ENCODE measurements around the gene CNTRL. TPM values are rescaled to one million over a fixed set of nuclear protein-coding genes. Genes with fewer than 3 reads are reported as not detected.

Gene CNTRL
- total and polyA plus RNA-seq, 2 of the 8 experiments (the other 6 are each of a cell fraction or from before 2014, with no cell fraction given), result 5.1 to 13.9 TPM

GRCh38 chr9:121214005-121214404 lies 139.2 kb downstream of the CNTRL start:
- CTCF ChIA-PET (ENCODE audit: partially characterized antibody), result interaction anchor here (0.6 to 5.4 kb wide), 39 partner anchors 9 to 411 kb away, joined by 3 to 70 read pairs (median 9); partner anchors contain the start of genes GSN and RAB14
- H3K4me2 ChIP-seq (ENCODE audit: insufficient read depth in 1 of 2, low read depth in 2 of 2, low read length in 2 of 2), result no peak overlapping the region
- FAIRE-seq, result no peak
- no peak for TF ChIP-seq RFX5 (IDR thresholded peaks at IDR 0.05; ENCODE audit: borderline replicate concordance, low read depth, low read length)
- TF ChIP-seq MAFK (IDR thresholded peaks at IDR 0.05; ENCODE audit: low read depth, low read length), result no peak
- TF ChIP-seq KDM1A (IDR thresholded peaks at IDR 0.05; ENCODE audit: borderline replicate concordance, low read length), result no peak
- no peak for TF ChIP-seq POLR2A (IDR thresholded peaks at IDR 0.05; ENCODE audit: control extremely low read depth in 1 of 2, low read depth in 2 of 2, low read length in 2 of 2)
- no peak for TF ChIP-seq CHD1 (IDR thresholded peaks at IDR 0.05; ENCODE audit: low read depth, low read length)
- TF ChIP-seq BACH1 (IDR thresholded peaks at IDR 0.05; ENCODE audit: low read length), result no peak
- no peak for TF ChIP-seq YY1 (IDR thresholded peaks at IDR 0.05; ENCODE audit: low read depth, low read length)
- no peak for TF ChIP-seq GABPA (IDR thresholded peaks at IDR 0.05; ENCODE audit: borderline replicate concordance, insufficient read depth, low read length)
- no peak for TF ChIP-seq RNF2 (IDR thresholded peaks at IDR 0.05; ENCODE audit: borderline replicate concordance, low read depth, low read length, missing control alignments, poor library complexity, severe bottlenecking)
- TF ChIP-seq SIN3A (conservative IDR thresholded peaks at IDR 0.05 in 1 of 2, IDR thresholded peaks at IDR 0.05 in 1 of 2; ENCODE audit: low read depth in 1 of 2, low read length in 2 of 2), result no peak
- no peak for TF ChIP-seq CREB1 (IDR thresholded peaks at IDR 0.05)
- TF ChIP-seq GTF2F1 (IDR thresholded peaks at IDR 0.05; ENCODE audit: borderline replicate concordance, low read depth, low read length), result no peak
- no peak for TF ChIP-seq SIX5 (IDR thresholded peaks at IDR 0.05; ENCODE audit: low read depth, low read length)
- no peak for TF ChIP-seq RAD21 (IDR thresholded peaks at IDR 0.05 in 1 of 2, conservative IDR thresholded peaks at IDR 0.05 in 1 of 2; ENCODE audit: low read depth in 2 of 2, low read length in 2 of 2)

More at GRCh38 chr9:121214005-121214404, 139.2 kb downstream of the CNTRL start:
- peak overlapping the region; percentile 8; the same call in 1 of the 2 replicates for H2BK15ac ChIP-seq (ENCODE audit: low read length)
- peaks cover 0 to 6% (median 1%) of the 10 kb centered on the region in 4 experiments; a peak in 3 of 7 replicates for H3K4me1 ChIP-seq (replicated peaks in 1 of 4; ENCODE audit: control insufficient read depth in 3 of 4, insufficient read depth in 4 of 4, low read length in 3 of 4)
- H3K4me3 ChIP-seq (ENCODE audit: extremely low read depth in 1 of 4, insufficient read depth in 2 of 4, low read depth in 3 of 4, low read length in 4 of 4), result no peak overlapping the region
- no peaks in the 10 kb centered on the region for H4K20me1 ChIP-seq (replicated peaks in 1 of 2; ENCODE audit: control insufficient read depth in 1 of 2, insufficient read depth in 2 of 2, low read length in 2 of 2)
- no peaks in the 10 kb centered on the region for H3K36me3 ChIP-seq (ENCODE audit: control insufficient read depth in 2 of 4, insufficient read depth in 4 of 4, low read length in 3 of 4)
- no peak overlapping the region for H3K14ac ChIP-seq (ENCODE audit: insufficient read length)
- peak overlapping the region; percentile 24; the same call in 1 of the 2 replicates for H2BK20ac ChIP-seq (ENCODE audit: low read length)
- no peaks in the 10 kb centered on the region for H3K79me2 ChIP-seq (ENCODE audit: control insufficient read depth in 1 of 2, insufficient read depth in 2 of 2, low read length in 2 of 2)
- H3K4ac ChIP-seq (replicated peaks; ENCODE audit: insufficient read length, low read depth, low read length), result no peak overlapping the region
- H3K18ac ChIP-seq (ENCODE audit: extremely low read depth, low read length), result peak overlapping the region; percentile 14; the same call in 1 of the 2 replicates
- no peaks in the 10 kb centered on the region for H3K79me1 ChIP-seq (ENCODE audit: low read depth, low read length)
- H3K56ac ChIP-seq (replicated peaks; ENCODE audit: insufficient read length, low read depth, low read length), result no peak overlapping the region
- DNase-seq (ENCODE audit: low read depth in 1 of 2, low spot score in 2 of 2), result no peak
- H3K23me2 ChIP-seq (ENCODE audit: low read depth, low read length), result 0 out of 2 replicates have a peak, but pooled peaks cover 2% of the 10 kb centered on the region
- H4K5ac ChIP-seq (ENCODE audit: insufficient read length, low read depth, low read length), result no peak overlapping the region
- 91% methylated on average over 2 of the region's 2 CpGs; no CpG with 5 or more reads in 1 of the 2 experiments for whole genome bisulfite sequencing, 2 experiments (ENCODE audit: extremely low coverage in 1 of 2, insufficient coverage in 1 of 2, insufficient read length in 1 of 2, insufficient replicate concordance in 2 of 2, low coverage in 1 of 2, low lambda C conversion rate in 2 of 2, missing lambda C conversion rate in 1 of 2)
- no peak overlapping the region for H4K91ac ChIP-seq (replicated peaks; ENCODE audit: insufficient read length, low read length)
- no peaks in the 10 kb centered on the region for H3K27me3 ChIP-seq (replicated peaks in 1 of 4; ENCODE audit: control insufficient read depth in 3 of 4, extremely low read depth in 1 of 4, insufficient read depth in 3 of 4, low read length in 3 of 4)
- H2AFZ ChIP-seq (ENCODE audit: low read length), result no peak overlapping the region
- no peak overlapping the region; a peak in 2 of 7 replicates for H3K9ac ChIP-seq (replicated peaks in 1 of 4; ENCODE audit: extremely low read depth in 1 of 4, low read depth in 3 of 4, low read length in 3 of 4)
- H4K8ac ChIP-seq (ENCODE audit: extremely low read depth, insufficient read depth, low read length), result no peak overlapping the region
- H3K9me3 ChIP-seq (ENCODE audit: insufficient read depth in 2 of 2, low read depth in 1 of 2, low read length in 1 of 2), result no peaks in the 10 kb centered on the region
- H2AK5ac ChIP-seq (ENCODE audit: low read depth, low read length), result no peak overlapping the region
- POLR2A ChIA-PET (ENCODE audit: partially characterized antibody), result interaction anchor here (0.7 to 1.3 kb wide), 2 partner anchors 54 to 60 kb away, joined by 3 to 5 read pairs; partner anchors contain the start of gene GSN
- no peak overlapping the region for H3K27ac ChIP-seq (ENCODE audit: low read depth, low read length)
- H2BK5ac ChIP-seq (ENCODE audit: low read depth, low read length), result no peak overlapping the region
- peak overlapping the region; percentile 30; the same call in 1 of the 2 replicates for H2BK12ac ChIP-seq (ENCODE audit: low read depth, low read length)
- no peak overlapping the region for H3K23ac ChIP-seq (ENCODE audit: insufficient read length)
- H2BK120ac ChIP-seq (replicated peaks; ENCODE audit: low read depth, low read length), result no peak overlapping the region
